NCI-H524 (cell line): ENCODE data around the gene ALG9.
A peak's percentile ranks its signal among the peaks of the same experiment; 100 is the strongest.

ENCODE experiments used
- DNase-seq, 2 experiments: peaks; one replicate each; lab custom pipeline; 2025; lab: John Stamatoyannopoulos, UW

Gene ALG9

GRCh38 chr11:111765984-111766833 lies 105.2 kb downstream of the ALG9 start, which contains the start of gene PPP2R1B:
PPP2R1B (minus strand) TSS chr11:111766389; CDS start chr11:111766361, 28 bp downstream.
- DNase-seq = peak; percentile 32 to 63

GRCh38 chr11:111765320-111765983 lies 105.9 kb downstream of the ALG9 start:
- no peak for DNase-seq

- DNase-seq = no peak
Observed at GRCh38 chr11:111764621-111765020, 106.8 kb downstream of the ALG9 start.

GRCh38 chr11:111762981-111763643 lies 108.3 kb downstream of the ALG9 start:
- peak; percentile 31 to 71 for DNase-seq

GRCh38 chr11:111762526-111762925 lies 108.9 kb downstream of the ALG9 start:
- DNase-seq = no peak

GRCh38 chr11:111761036-111761435 lies 110.3 kb downstream of the ALG9 start:
- peak; percentile 83 to 92 for DNase-seq

- DNase-seq = no peak
Observed at GRCh38 chr11:111759778-111760407, 111.5 kb downstream of the ALG9 start.

- DNase-seq = no peak
Observed at GRCh38 chr11:111759376-111759775, 112.0 kb downstream of the ALG9 start.

GRCh38 chr11:111756097-111756496 lies 115.3 kb downstream of the ALG9 start:
- DNase-seq = no peak

GRCh38 chr11:111749646-111750045 lies 121.7 kb downstream of the ALG9 start:
- DNase-seq = no peak

GRCh38 chr11:111748035-111748804 lies 123.2 kb downstream of the ALG9 start:
- DNase-seq = peak; percentile 19 to 65

- no peak for DNase-seq
Observed at GRCh38 chr11:111745719-111746504, 125.5 kb downstream of the ALG9 start.

GRCh38 chr11:111743700-111744099 lies 127.7 kb downstream of the ALG9 start:
- DNase-seq = no peak

GRCh38 chr11:111741751-111742150 lies 129.6 kb downstream of the ALG9 start:
- DNase-seq = no peak

- no peak for DNase-seq
Observed at GRCh38 chr11:111739299-111739698, 132.1 kb downstream of the ALG9 start.

GRCh38 chr11:111737444-111738210 lies 133.8 kb downstream of the ALG9 start:
- DNase-seq = no peak

- no peak for DNase-seq
Observed at GRCh38 chr11:111736621-111737443, 134.5 kb downstream of the ALG9 start.
